ENCODE results near the gene EIF1.

EIF1 gene

DNA sequence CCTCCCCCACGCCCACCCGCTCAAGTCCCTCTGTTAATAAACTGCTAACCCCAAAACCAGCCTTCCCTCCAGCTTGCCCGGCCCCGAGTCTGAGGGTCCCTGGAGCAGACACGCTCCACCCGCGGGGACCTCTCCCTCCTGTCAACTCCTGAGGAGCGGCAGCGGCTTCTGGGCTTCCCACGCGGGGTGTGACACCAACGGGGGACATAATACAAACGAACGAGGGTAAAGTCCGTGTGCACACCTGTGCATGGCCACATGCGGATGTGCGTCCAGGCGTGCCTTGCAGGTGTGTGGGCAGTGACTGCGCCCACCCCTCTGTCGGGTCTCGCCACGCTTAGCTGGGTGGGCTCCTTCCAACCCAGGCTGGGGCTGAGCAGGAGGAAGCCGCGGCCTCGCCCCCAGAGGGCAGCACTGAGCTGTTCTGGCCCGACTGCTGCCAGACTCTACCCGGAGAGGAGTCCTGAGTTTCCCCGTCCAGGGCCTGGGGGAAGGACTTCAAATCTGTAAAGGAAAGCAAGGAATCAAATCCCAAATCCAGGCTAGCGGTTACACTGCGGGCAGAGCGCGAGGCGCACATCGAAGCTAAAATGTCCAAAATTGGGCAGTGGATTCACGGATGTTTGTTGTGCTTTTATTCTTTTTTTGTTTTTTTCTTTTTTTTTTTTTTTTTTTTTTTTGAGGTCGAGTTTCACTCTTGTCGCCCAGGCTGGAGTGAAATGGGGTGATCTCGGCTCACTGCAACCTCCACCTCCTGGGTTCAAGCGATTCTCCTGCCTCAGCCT is 40.1 kb upstream of the EIF1 start:
- peaks cover 12 to 44% (median 30%) of the 10 kb centered on the region in 10 experiments; a peak in 19 of 20 replicates for H3K4me1 ChIP-seq
- H3K36me3 ChIP-seq: no peaks in the 10 kb centered on the region
- H3K27me3 ChIP-seq: no peaks in the 10 kb centered on the region
- H3K9ac ChIP-seq: peak overlapping the region in 10 of 11 experiments; percentile 38 to 68 (median 50); a peak in 20 of 22 replicates
- peak overlapping the region; percentile 41 to 69 (median 53) for H3K4me3 ChIP-seq
- H4K20me1 ChIP-seq: peaks cover 0 to 1% (median 0%) of the 10 kb centered on the region in 11 experiments; a peak in 1 of 22 replicates
- peak overlapping the region; percentile 88 to 100 (median 96) for H3K4me2 ChIP-seq
- H3K9me3 ChIP-seq (replicated peaks in 1 of 11): no peaks in the 10 kb centered on the region
- no peak overlapping the region; a peak in 1 of 22 replicates for H3K27ac ChIP-seq
- no peak for TF ChIP-seq Cebpa-rat (IDR thresholded peaks at IDR 0.05)

GRCh38 chr17:41649923-41650519 is 38.7 kb upstream of the EIF1 start:
- peak overlapping the region in 2 of 11 experiments; percentile 22 to 48; a peak in 2 of 22 replicates for H3K4me2 ChIP-seq
- no peak for TF ChIP-seq Cebpa-rat (IDR thresholded peaks at IDR 0.05)
- peaks cover 0 to 7% (median 0%) of the 10 kb centered on the region in 11 experiments; a peak in 1 of 22 replicates for H4K20me1 ChIP-seq
- H3K36me3 ChIP-seq: no peaks in the 10 kb centered on the region
- peaks cover 12 to 38% (median 26%) of the 10 kb centered on the region in 10 experiments; a peak in 19 of 20 replicates for H3K4me1 ChIP-seq
- no peak overlapping the region for H3K4me3 ChIP-seq
- no peaks in the 10 kb centered on the region for H3K9me3 ChIP-seq (replicated peaks in 1 of 11)
- H3K27ac ChIP-seq: no peak overlapping the region
- H3K27me3 ChIP-seq: no peaks in the 10 kb centered on the region
- H3K9ac ChIP-seq: no peak overlapping the region

DNA sequence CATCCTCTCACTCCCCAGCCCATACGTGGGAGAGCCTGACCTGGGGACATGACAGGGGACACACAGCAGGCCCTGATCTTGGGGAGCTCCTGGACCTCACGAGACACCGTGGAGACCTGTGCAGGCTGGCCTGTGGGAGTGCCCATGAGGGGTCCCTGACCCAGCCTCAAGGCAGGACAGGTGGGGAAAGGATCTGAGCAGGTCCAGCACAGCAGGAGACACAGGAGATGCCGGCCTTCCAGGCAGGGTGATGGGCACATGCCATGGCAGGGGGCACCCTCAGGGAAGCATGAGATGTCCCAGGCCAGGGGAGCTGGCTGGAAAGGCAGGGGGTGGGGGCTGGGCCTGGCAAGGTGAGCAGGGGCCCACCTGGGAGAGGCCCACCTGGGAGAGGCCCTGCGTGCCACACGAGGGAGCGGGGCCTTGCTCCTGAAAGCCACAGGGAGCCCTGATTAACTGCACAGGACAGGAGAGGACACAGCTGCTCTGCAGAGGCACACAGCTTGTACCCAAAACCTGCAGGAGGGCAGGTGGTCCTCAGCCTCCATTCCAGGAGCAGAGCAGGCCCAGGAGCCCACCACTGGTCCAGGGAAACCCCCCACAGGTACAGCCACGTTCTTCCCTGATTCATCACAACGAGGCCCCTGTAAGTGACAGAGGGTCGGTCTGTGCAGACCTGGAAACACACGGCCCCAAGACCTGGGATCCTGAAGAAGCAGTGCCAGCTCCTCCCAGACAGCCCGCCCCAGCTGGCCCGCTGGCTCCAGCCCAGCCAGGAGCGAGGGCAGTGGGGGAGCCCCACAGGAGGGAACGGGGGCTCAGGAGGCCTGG is 37.7 kb upstream of the EIF1 start:
- Histone ChIP-seq H4K20me1 (peaks cover 0 to 7% (median 0%) of the 10 kb centered on the region in 11 experiments; a peak in 1 of 22 replicates), H3K27ac (no peak overlapping the region), H3K36me3 (no peaks in the 10 kb centered on the region), H3K4me3 (no peak overlapping the region), H3K9me3 (replicated peaks in 1 of 11) (no peaks in the 10 kb centered on the region), H3K9ac (no peak overlapping the region), H3K4me2 (peak overlapping the region in 1 of 11 experiments; percentile 48; a peak in 3 of 22 replicates), H3K4me1 (peaks cover 8 to 29% (median 18%) of the 10 kb centered on the region in 10 experiments; a peak in 18 of 20 replicates), H3K27me3 (no peaks in the 10 kb centered on the region)
- no peak for TF ChIP-seq Cebpa-rat (IDR thresholded peaks at IDR 0.05)

GRCh38 chr17:41651625-41652460 is 36.8 kb upstream of the EIF1 start:
- no peak overlapping the region for H3K9ac ChIP-seq
- H3K4me3 ChIP-seq: no peak overlapping the region
- peaks cover 9 to 28% (median 18%) of the 10 kb centered on the region in 10 experiments for H3K4me1 ChIP-seq

GRCh38 chr17:41652461-41652970 is 36.2 kb upstream of the EIF1 start:
- no peaks in the 10 kb centered on the region for H3K36me3 ChIP-seq
- peaks cover 0 to 7% (median 0%) of the 10 kb centered on the region in 11 experiments; a peak in 1 of 22 replicates for H4K20me1 ChIP-seq
- H3K27me3 ChIP-seq: no peaks in the 10 kb centered on the region
- no peak overlapping the region for H3K9ac ChIP-seq
- no peaks in the 10 kb centered on the region for H3K9me3 ChIP-seq (replicated peaks in 1 of 11)
- H3K4me1 ChIP-seq: peaks cover 16 to 32% (median 25%) of the 10 kb centered on the region in 10 experiments
- no peak for TF ChIP-seq Cebpa-rat (IDR thresholded peaks at IDR 0.05)
- no peak overlapping the region for H3K4me3 ChIP-seq
- no peak overlapping the region for H3K4me2 ChIP-seq
- H3K27ac ChIP-seq: no peak overlapping the region

More at GRCh38 chr17:41651625-41652460, 36.8 kb upstream of the EIF1 start:
- peaks cover 0 to 7% (median 0%) of the 10 kb centered on the region in 11 experiments; a peak in 1 of 22 replicates for H4K20me1 ChIP-seq
- no peak overlapping the region for H3K4me2 ChIP-seq
- no peak overlapping the region for H3K27ac ChIP-seq
- H3K27me3 ChIP-seq: no peaks in the 10 kb centered on the region
- no peaks in the 10 kb centered on the region for H3K36me3 ChIP-seq
- H3K9me3 ChIP-seq (replicated peaks in 1 of 11): no peaks in the 10 kb centered on the region
- TF ChIP-seq Cebpa-rat (IDR thresholded peaks at IDR 0.05): no peak

GRCh38 chr17:41653421-41653820 is 35.3 kb upstream of the EIF1 start:
- no peaks in the 10 kb centered on the region for H3K9me3 ChIP-seq (replicated peaks in 1 of 11)
- H4K20me1 ChIP-seq: peaks cover 0 to 7% (median 0%) of the 10 kb centered on the region in 11 experiments; a peak in 1 of 22 replicates
- H3K4me2 ChIP-seq: no peak overlapping the region
- H3K4me3 ChIP-seq: no peak overlapping the region
- no peak overlapping the region for H3K9ac ChIP-seq
- no peak overlapping the region for H3K27ac ChIP-seq
- no peak for TF ChIP-seq Cebpa-rat (IDR thresholded peaks at IDR 0.05)
- H3K4me1 ChIP-seq: peaks cover 16 to 31% (median 23%) of the 10 kb centered on the region in 10 experiments
- H3K36me3 ChIP-seq: no peaks in the 10 kb centered on the region
- no peaks in the 10 kb centered on the region for H3K27me3 ChIP-seq

DNA sequence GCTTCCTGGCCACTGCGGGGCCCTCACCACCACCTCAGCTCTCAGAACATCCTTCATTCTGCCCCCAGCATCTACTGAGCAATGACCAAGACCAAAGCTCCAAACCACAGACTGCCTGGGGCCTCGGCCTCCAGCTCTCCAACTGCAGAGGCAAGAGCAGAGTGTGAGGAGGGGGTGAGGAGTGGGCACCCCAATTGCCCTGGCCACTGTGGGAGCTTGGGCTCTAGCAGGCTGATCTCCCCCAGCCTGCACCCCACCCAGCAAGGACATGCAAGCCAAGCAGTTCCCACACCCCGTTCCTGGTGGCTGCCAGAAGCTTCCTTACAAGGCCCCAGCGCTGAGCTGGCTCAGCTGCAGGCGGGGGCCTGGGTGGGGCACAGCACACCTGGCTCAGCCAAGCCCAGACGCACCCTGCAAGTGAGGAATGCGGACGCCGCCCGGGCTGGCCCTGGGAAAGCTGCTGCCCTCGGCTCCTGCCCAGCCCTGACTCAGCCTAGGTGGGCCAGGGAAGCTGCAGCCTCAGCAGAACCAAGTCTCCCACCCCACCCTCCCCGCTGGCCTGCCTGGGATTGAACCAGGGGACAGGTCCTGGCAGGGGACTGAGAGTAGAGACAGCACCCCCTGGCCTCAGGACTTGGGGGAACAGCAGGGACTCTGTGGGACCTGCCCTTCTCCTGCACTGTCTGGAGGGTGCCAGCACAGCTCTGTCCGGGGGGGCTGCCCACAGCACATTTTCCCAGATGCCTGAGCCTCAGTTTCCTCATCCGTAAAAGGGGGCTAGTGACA is 34.6 kb upstream of the EIF1 start:
- TF ChIP-seq Cebpa-rat (IDR thresholded peaks at IDR 0.05): no peak
- Histone ChIP-seq H3K9me3 (replicated peaks in 1 of 11) (no peaks in the 10 kb centered on the region), H3K27me3 (no peaks in the 10 kb centered on the region), H3K4me1 (peaks cover 15 to 29% (median 19%) of the 10 kb centered on the region in 10 experiments), H3K4me3 (no peak overlapping the region), H3K36me3 (no peaks in the 10 kb centered on the region), H3K4me2 (no peak overlapping the region), H3K9ac (no peak overlapping the region), H4K20me1 (peaks cover 0 to 7% (median 0%) of the 10 kb centered on the region in 11 experiments; a peak in 1 of 22 replicates), H3K27ac (no peak overlapping the region)
